Heart left ventricle (tissue), 16 donors: ENCODE results near the gene RABGAP1. TPM values are rescaled to one million over a fixed set of nuclear protein-coding genes. Genes with fewer than 3 reads are reported as not detected.

Source experiments
- ATAC-seq, 4 donors: fragments of 200-7000 bp; cut with Tn5 transposase; one replicate each; pipeline ENCODE4 v1.9.1; 2020 to 2022; ENCODE audit warnings: moderate library complexity in 4 of 4, mild to moderate bottlenecking in 3 of 4, moderate number of reproducible peaks in 1 of 4
- DNase-seq, 5 donors: peaks; one replicate each; pipeline ENCODE4 v3.0.0-alpha.2; 2020
- H3K27ac ChIP-seq, 12 donors: fragments of 200-600 bp; sonication (generic) in 4 of 12; one replicate each; pipeline versions ENCODE4 v1.5.0 to v1.8.0; 2016 to 2022; ENCODE audit warnings: mild to moderate bottlenecking in 2 of 12
- H3K27me3 ChIP-seq, 9 donors: fragments of 200-600 bp; sonication (generic) in 2 of 9; one replicate each; pipeline versions ENCODE4 v1.5.1 to v1.8.0; 2016 to 2022; ENCODE audit warnings: mild to moderate bottlenecking in 3 of 9
- H3K36me3 ChIP-seq, 9 donors: fragments of 200-600 bp; sonication (generic) in 2 of 9; one replicate each; pipeline versions ENCODE4 v1.5.0 to v1.8.0; 2018 to 2022; ENCODE audit warnings: mild to moderate bottlenecking in 2 of 9
- H3K4me1 ChIP-seq, 12 donors: fragments of 200-600 bp; sonication (generic) in 4 of 12; one replicate each; pipeline versions ENCODE4 v1.5.0 to v1.8.0; 2016 to 2022; ENCODE audit warnings: mild to moderate bottlenecking in 3 of 12
- H3K4me3 ChIP-seq, 12 donors: fragments of 200-600 bp; sonication (generic) in 4 of 12; one replicate each; pipeline versions ENCODE4 v1.5.0 to v1.8.0; 2017 to 2022; ENCODE audit warnings: mild to moderate bottlenecking in 9 of 12, moderate library complexity in 4 of 12
- H3K9me3 ChIP-seq, 12 donors: fragments of 200-600 bp; sonication (generic) in 4 of 12; one replicate each; pipeline versions ENCODE4 v1.5.0 to v1.8.0; 2016 to 2022; ENCODE audit warnings: mild to moderate bottlenecking in 1 of 12
- POLR2A ChIP-seq, 2 donors: fragments of 450-650 bp; IDR thresholded peaks; one replicate each; pipeline ENCODE4 v1.6.1; 2017; ENCODE audit warnings: antibody characterized with exemption in 2 of 2, mild to moderate bottlenecking in 2 of 2, moderate library complexity in 2 of 2
- WGBS, 4 donors: extraction: QIAGEN DNeasy Blood & Tissue Kit in 2 of 4; methylation state at CpG; one replicate each; pipeline versions ENCODE4 v1.1.5 to v1.1.7; 2013 to 2018; 5-methylcytosine and 5-hydroxymethylcytosine counted together
- intact Hi-C, 10 donors: fragments of 100-400 bp; cut with DNase I; formaldehyde crosslinking; loops; one replicate each; pipeline versions ENCODE4 v1.11.1 to v1.14.2; 2022
- polyA plus RNA-seq, 2 donors: library from polyadenylated mRNA; stranded (reverse); fragments of 200-250 nt; gene quantifications; one replicate each; pipeline ENCODE4 v1.2.3, GENCODE V29; 2013
- total RNA-seq, 9 donors: library from RNA; depleted of rRNA in 2 of 9; stranded (reverse); fragments of >200 nt in 2 of 9; fragmentation: NEBNext Ultra II Directional in 3 of 9; extraction: Animal tissue kit (Norgen Biotek cat#: 25700) in 3 of 9; gene quantifications; one replicate each; pipeline versions ENCODE4 v1.1.0 to v1.2.4, GENCODE V29; 2016 to 2023
- TF ChIP-seq, protein P1 (sequence below), 12 donors: fragments of 200-600 bp; sonication (generic) in 4 of 12; IDR thresholded peaks; one replicate each; pipeline versions ENCODE4 v1.5.0 to v1.8.0; 2018 to 2022; ENCODE audit warnings: antibody characterized with exemption in 12 of 12, mild to moderate bottlenecking in 5 of 12
- donor health status: ischemic (EF 13 %, LVEDD 7.1; RV severe dilation, severe dysfunction).
- donor health status: healthy with polysubstance abuse.
- donor health status: DM: no; HTN: yes; CAD: no.
- donor health status: DM: no; HTN: no; CAD: no.
- donor health status: ischemic (EF 25% LVEDD 6.9; RV normal size, moderate dysfunction).
- donor health status: ischemic (EF 25% LVEDD 5.7; RV mildly dilated, moderate dysfunction).
- donor health status: healthy.
- donor health status: DM: yes; HTN: yes; CAD: no.
- donor health status: ischemic (EF 35%, LVEDD 5.7; RV mildly dilated, moderate dysfunction).
- donor health status: nonischemic (EF 11% LVEDD 7.7; RV severe dilation, severe dysfunction).
- donor health status: DM: yes; HTN: yes; CAD: no.
- donor health status: PGD.
- donor health status: ischemic (EF 29% LVEDD 5.4; RV normal size, mild dysfunction).
- donor health status: nonischemic (EF 23%, LVEDD 6.1; RV moderate dilation, normal function).

RABGAP1 gene
- total and polyA plus RNA-seq, 11 donors: 11.8 to 62.2 (median 43.3) TPM

DNA sequence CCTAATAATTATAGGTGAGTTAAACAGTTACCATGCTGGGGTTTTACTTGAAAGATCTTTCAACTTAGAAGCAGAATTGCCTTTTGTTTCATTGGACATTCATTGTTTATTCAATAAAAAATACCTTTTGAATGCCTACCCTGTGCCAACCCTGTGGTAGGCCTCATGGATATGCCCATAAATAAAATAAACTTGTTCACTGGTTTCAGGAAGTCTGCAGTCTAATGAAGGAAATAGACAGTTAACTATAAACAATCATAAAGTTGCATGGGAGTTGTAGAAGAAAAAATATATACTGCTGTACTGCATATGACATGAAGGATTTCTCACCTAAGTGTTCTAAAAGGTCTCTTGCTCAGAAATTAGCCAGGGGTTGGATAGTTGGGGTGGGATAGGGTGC lies 87.3 kb downstream of the RABGAP1 start:
- no peak overlapping the region for H3K27ac ChIP-seq
- no peak overlapping the region for H3K4me3 ChIP-seq
- peaks cover 0 to 67% (median 38%) of the 10 kb centered on the region in 9 donors for H3K36me3 ChIP-seq
- no peak for DNase-seq
- no peaks in the 10 kb centered on the region for H3K9me3 ChIP-seq
- intact Hi-C loops: no loop called here
- peaks cover 0 to 4% (median 0%) of the 10 kb centered on the region in 12 donors for H3K4me1 ChIP-seq
- no peak for ATAC-seq
- TF ChIP-seq, protein P1, sequence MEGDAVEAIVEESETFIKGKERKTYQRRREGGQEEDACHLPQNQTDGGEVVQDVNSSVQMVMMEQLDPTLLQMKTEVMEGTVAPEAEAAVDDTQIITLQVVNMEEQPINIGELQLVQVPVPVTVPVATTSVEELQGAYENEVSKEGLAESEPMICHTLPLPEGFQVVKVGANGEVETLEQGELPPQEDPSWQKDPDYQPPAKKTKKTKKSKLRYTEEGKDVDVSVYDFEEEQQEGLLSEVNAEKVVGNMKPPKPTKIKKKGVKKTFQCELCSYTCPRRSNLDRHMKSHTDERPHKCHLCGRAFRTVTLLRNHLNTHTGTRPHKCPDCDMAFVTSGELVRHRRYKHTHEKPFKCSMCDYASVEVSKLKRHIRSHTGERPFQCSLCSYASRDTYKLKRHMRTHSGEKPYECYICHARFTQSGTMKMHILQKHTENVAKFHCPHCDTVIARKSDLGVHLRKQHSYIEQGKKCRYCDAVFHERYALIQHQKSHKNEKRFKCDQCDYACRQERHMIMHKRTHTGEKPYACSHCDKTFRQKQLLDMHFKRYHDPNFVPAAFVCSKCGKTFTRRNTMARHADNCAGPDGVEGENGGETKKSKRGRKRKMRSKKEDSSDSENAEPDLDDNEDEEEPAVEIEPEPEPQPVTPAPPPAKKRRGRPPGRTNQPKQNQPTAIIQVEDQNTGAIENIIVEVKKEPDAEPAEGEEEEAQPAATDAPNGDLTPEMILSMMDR (IDR thresholded peaks at IDR 0.05): no peak
- TF ChIP-seq POLR2A (IDR thresholded peaks at IDR 0.05): no peak
- no peaks in the 10 kb centered on the region for H3K27me3 ChIP-seq

DNA sequence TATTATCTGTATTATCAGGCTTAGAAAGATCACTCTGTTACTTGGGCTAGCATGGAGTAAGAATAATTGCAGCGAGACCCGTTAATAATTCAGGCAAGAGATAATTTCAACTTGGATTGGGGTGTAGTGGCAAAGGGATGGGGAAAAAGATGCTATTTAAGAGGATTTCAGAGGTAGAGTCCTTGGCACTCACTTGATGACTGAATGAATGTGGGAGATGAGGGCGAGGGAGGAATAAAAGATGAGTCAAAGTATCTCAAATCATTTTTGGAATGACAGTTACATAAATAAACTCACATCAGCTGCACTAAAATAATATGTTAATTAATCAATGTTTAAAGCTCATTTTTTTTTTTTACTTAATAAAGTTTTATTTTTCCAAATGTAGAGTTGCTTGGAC lies 88.2 kb downstream of the RABGAP1 start:
- DNase-seq (no peak), ATAC-seq (no peak)
- Histone ChIP-seq H3K27me3 (no peaks in the 10 kb centered on the region), H3K36me3 (peaks cover 0 to 58% (median 29%) of the 10 kb centered on the region in 9 donors), H3K9me3 (no peaks in the 10 kb centered on the region), H3K4me3 (no peak overlapping the region), H3K27ac (no peak overlapping the region), H3K4me1 (peaks cover 0 to 4% (median 0%) of the 10 kb centered on the region in 12 donors)
- intact Hi-C loops: no loop called here
- TF ChIP-seq, protein P1 (IDR thresholded peaks at IDR 0.05): no peak
- TF ChIP-seq POLR2A (IDR thresholded peaks at IDR 0.05): no peak
- WGBS, 4 donors: 96 to 99% (median 98%) methylated on average over 3 of the region's 3 CpGs

DNA sequence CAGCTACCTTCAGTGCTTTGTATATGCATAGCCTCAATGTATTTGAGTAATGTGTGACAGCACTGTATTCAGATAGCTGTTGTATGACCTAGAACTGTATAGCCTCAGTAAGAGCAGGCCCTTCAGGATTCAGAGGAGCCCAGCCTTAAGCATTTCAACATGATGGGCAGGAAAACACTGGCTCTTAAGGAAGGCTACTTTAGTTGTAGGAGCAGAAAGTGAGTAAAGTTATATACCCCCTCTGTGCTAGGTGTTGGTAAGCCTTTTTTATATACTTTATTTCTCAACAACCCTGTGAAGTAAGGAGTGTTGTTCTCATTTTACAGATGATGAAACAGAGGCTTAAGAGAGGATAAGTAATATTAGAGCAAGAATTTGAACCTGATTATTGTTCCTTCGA lies 91.1 kb downstream of the RABGAP1 start:
- H3K4me1 ChIP-seq: peaks cover 0 to 14% (median 3%) of the 10 kb centered on the region in 12 donors
- no peak overlapping the region for H3K27ac ChIP-seq
- no peak for DNase-seq
- ATAC-seq: no peak
- WGBS, 4 donors: 94 to 96% (median 95%) methylated on average over 1 of the region's 1 CpG
- H3K36me3 ChIP-seq: peaks cover 0 to 47% (median 24%) of the 10 kb centered on the region in 9 donors
- H3K4me3 ChIP-seq: no peak overlapping the region
- H3K27me3 ChIP-seq: no peaks in the 10 kb centered on the region
- no peaks in the 10 kb centered on the region for H3K9me3 ChIP-seq
- TF ChIP-seq, protein P1 (IDR thresholded peaks at IDR 0.05): no peak
- TF ChIP-seq POLR2A (IDR thresholded peaks at IDR 0.05): no peak
- intact Hi-C loops: no loop called here

DNA sequence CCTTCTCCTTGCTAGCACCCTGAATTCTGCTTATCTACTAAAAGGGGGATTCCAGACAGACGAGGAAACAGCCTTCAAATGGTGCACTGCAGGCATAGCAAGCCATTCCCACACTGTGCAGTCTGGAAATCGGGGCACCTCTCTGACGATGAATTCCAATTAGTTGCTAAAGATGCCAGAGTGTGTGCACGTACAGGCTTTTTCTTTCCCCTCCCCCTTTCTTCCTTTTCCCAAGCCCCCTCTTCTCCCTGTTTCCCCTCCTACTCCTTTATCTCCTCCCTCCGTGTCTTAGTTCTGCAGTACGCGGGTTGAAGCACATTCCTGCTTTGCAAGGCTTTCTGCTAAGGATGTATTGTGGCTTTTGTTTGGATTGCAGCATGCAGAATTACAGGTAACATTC lies 92.5 kb downstream of the RABGAP1 start, which contains the start of gene GPR21:
GPR21 (plus strand) TSS at position 316 of the 400 bp plus-strand sequence. CDS start 900 bp downstream, outside the sequence.
- Histone ChIP-seq H3K9me3 (no peaks in the 10 kb centered on the region), H3K27me3 (no peaks in the 10 kb centered on the region), H3K4me3 (peak within 1 kb of the TSS in 10 of 12 donors; percentile 15 to 49 (median 36)), H3K27ac (peak within 1 kb of the TSS in 4 of 12 donors; percentile 13 to 49 (median 22)), H3K36me3 (peaks cover 0 to 34% (median 11%) of the 10 kb centered on the region in 9 donors), H3K4me1 (peaks cover 0 to 22% (median 7%) of the 10 kb centered on the region in 12 donors)
- intact Hi-C loops: no loop called here
- no peak for DNase-seq
- peak in 1 of 4 donors; percentile 23 for ATAC-seq
- WGBS, 4 donors: 54 to 67% (median 61%) methylated on average over 7 of the region's 7 CpGs
- TF ChIP-seq, protein P1 (IDR thresholded peaks at IDR 0.05): no peak
- no peak for TF ChIP-seq POLR2A (IDR thresholded peaks at IDR 0.05)
